GM19455 (cell line): ENCODE measurements around the gene HSD11B1.

ENCODE experiments used
- ATAC-seq: cut with Tn5 transposase; IDR thresholded peaks from one replicate; pipeline ENCODE4 v1.9.1; 2021; ENCODE audit not compliant: unreplicated experiment

Gene HSD11B1

GRCh38 chr1:209780268-209780667 is 75.6 kb downstream of the HSD11B1 start:
- ATAC-seq = no peak

GRCh38 chr1:209783386-209783785 is 78.7 kb downstream of the HSD11B1 start:
- no peak for ATAC-seq
